ENCODE results near the gene ZYX. TPM values are rescaled to one million over a fixed set of nuclear protein-coding genes. Genes with fewer than 3 reads are reported as not detected.

ZYX gene
- total and polyA plus RNA-seq, 2 of the 13 experiments (the other 11 are each of a cell fraction or from before 2014, with no cell fraction given), result 9.9 to 13.7 TPM

DNA sequence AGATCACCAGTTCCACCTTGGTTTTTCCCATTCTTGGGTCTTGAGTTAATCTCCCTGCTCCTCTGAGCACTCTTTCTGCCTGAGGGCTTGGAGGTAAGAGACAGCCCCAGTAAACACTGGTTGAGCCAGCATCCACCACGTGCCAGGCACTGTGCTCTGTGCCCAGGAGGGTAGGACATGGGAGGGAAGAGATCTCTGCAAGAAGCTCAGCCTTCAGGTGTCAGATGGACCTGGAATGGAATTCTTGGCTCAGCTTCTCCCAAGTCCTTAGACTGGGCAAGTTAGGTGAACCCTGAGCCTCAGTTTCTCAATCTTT is 2.5 kb downstream of the ZYX start:
- no peak overlapping the region for H3K27ac ChIP-seq (ENCODE audit: extremely low read length, insufficient read depth, low read length)
- peaks cover 70% of the 10 kb centered on the region for H3K4me1 ChIP-seq (ENCODE audit: insufficient read depth, low read length)
- no peak overlapping the region for H3K4me2 ChIP-seq (ENCODE audit: low read depth, low read length)
- no peak overlapping the region for H3K9ac ChIP-seq (ENCODE audit: insufficient read depth, low read depth, low read length)
- no peak for ATAC-seq
- no peaks in the 10 kb centered on the region for H3K27me3 ChIP-seq (ENCODE audit: control insufficient read depth in 1 of 2, insufficient read depth in 2 of 2, low read length in 2 of 2)
- H3K36me3 ChIP-seq (replicated peaks in 1 of 2; ENCODE audit: control insufficient read depth in 1 of 2, insufficient read depth in 2 of 2, low read length in 2 of 2), result peaks cover 4 to 11% of the 10 kb centered on the region in 2 experiments; a peak in 4 of 5 replicates
- BruUV-seq (replicated peaks), result no TSS peak
- POLR2A ChIA-PET, result interaction anchor here (1.8 to 4.0 kb wide), 2 partner anchors 10 to 12 kb away, joined by 15 to 20 read pairs; no protein-coding TSS in a partner anchor
- in situ Hi-C loops (cut with HindIII; ENCODE audit: extremely low pct_ligation_motif_present, low pct_unique_long_range_greater_than_20kb) (loop anchor here (5.0 to 25.0 kb wide), 2 partner anchors 34 to 529 kb away; partner anchors contain the start of gene TCAF1), intact Hi-C loops (cut with micrococcal nuclease; ENCODE audit: unreplicated experiment) (no loop called here)
- H3K9me3 ChIP-seq (ENCODE audit: low read length), result no peaks in the 10 kb centered on the region
- FAIRE-seq, result no peak
- peaks cover 12% of the 10 kb centered on the region for H3K79me2 ChIP-seq (ENCODE audit: insufficient read depth, low read length)
- CTCF ChIA-PET (ENCODE audit: low intra/inter-chr PET ratio, low total read pairs), result no interaction called here
- no peak overlapping the region for H2AFZ ChIP-seq (ENCODE audit: low read length)
- DNase-seq (ENCODE audit: low spot score), result no peak
- peaks cover 9% of the 10 kb centered on the region; the same call in 1 of the 2 replicates for H4K20me1 ChIP-seq (ENCODE audit: insufficient read depth, low read length)
- H3K4me3 ChIP-seq (replicated peaks in 1 of 3; ENCODE audit: insufficient read depth in 1 of 3, low read depth in 2 of 3, low read length in 3 of 3), result no peak overlapping the region
- no CpG with 5 or more reads among the region's 1 CpG for WGBS (ENCODE audit: low lambda C conversion rate)
- TF ChIP-seq, protein P1, sequence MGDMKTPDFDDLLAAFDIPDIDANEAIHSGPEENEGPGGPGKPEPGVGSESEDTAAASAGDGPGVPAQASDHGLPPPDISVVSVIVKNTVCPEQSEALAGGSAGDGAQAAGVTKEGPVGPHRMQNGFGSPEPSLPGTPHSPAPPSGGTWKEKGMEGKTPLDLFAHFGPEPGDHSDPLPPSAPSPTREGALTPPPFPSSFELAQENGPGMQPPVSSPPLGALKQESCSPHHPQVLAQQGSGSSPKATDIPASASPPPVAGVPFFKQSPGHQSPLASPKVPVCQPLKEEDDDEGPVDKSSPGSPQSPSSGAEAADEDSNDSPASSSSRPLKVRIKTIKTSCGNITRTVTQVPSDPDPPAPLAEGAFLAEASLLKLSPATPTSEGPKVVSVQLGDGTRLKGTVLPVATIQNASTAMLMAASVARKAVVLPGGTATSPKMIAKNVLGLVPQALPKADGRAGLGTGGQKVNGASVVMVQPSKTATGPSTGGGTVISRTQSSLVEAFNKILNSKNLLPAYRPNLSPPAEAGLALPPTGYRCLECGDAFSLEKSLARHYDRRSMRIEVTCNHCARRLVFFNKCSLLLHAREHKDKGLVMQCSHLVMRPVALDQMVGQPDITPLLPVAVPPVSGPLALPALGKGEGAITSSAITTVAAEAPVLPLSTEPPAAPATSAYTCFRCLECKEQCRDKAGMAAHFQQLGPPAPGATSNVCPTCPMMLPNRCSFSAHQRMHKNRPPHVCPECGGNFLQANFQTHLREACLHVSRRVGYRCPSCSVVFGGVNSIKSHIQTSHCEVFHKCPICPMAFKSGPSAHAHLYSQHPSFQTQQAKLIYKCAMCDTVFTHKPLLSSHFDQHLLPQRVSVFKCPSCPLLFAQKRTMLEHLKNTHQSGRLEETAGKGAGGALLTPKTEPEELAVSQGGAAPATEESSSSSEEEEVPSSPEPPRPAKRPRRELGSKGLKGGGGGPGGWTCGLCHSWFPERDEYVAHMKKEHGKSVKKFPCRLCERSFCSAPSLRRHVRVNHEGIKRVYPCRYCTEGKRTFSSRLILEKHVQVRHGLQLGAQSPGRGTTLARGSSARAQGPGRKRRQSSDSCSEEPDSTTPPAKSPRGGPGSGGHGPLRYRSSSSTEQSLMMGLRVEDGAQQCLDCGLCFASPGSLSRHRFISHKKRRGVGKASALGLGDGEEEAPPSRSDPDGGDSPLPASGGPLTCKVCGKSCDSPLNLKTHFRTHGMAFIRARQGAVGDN (CRISPR knock-in tag; IDR thresholded peaks at IDR 0.05), result no peak
- no peak for TF ChIP-seq ADNP (CRISPR knock-in tag; IDR thresholded peaks at IDR 0.05)
- TF ChIP-seq ZC3H4 (CRISPR knock-in tag; IDR thresholded peaks at IDR 0.05; ENCODE audit: borderline replicate concordance), result no peak
- no peak for TF ChIP-seq ZNF550 (CRISPR knock-in tag; IDR thresholded peaks at IDR 0.05; ENCODE audit: borderline replicate concordance)
- TF ChIP-seq ZNF652 (CRISPR knock-in tag; IDR thresholded peaks at IDR 0.05; ENCODE audit: borderline replicate concordance, low read depth), result no peak
- TF ChIP-seq REXO4 (CRISPR knock-in tag; IDR thresholded peaks at IDR 0.05; ENCODE audit: borderline replicate concordance), result no peak
- TF ChIP-seq, protein P2, sequence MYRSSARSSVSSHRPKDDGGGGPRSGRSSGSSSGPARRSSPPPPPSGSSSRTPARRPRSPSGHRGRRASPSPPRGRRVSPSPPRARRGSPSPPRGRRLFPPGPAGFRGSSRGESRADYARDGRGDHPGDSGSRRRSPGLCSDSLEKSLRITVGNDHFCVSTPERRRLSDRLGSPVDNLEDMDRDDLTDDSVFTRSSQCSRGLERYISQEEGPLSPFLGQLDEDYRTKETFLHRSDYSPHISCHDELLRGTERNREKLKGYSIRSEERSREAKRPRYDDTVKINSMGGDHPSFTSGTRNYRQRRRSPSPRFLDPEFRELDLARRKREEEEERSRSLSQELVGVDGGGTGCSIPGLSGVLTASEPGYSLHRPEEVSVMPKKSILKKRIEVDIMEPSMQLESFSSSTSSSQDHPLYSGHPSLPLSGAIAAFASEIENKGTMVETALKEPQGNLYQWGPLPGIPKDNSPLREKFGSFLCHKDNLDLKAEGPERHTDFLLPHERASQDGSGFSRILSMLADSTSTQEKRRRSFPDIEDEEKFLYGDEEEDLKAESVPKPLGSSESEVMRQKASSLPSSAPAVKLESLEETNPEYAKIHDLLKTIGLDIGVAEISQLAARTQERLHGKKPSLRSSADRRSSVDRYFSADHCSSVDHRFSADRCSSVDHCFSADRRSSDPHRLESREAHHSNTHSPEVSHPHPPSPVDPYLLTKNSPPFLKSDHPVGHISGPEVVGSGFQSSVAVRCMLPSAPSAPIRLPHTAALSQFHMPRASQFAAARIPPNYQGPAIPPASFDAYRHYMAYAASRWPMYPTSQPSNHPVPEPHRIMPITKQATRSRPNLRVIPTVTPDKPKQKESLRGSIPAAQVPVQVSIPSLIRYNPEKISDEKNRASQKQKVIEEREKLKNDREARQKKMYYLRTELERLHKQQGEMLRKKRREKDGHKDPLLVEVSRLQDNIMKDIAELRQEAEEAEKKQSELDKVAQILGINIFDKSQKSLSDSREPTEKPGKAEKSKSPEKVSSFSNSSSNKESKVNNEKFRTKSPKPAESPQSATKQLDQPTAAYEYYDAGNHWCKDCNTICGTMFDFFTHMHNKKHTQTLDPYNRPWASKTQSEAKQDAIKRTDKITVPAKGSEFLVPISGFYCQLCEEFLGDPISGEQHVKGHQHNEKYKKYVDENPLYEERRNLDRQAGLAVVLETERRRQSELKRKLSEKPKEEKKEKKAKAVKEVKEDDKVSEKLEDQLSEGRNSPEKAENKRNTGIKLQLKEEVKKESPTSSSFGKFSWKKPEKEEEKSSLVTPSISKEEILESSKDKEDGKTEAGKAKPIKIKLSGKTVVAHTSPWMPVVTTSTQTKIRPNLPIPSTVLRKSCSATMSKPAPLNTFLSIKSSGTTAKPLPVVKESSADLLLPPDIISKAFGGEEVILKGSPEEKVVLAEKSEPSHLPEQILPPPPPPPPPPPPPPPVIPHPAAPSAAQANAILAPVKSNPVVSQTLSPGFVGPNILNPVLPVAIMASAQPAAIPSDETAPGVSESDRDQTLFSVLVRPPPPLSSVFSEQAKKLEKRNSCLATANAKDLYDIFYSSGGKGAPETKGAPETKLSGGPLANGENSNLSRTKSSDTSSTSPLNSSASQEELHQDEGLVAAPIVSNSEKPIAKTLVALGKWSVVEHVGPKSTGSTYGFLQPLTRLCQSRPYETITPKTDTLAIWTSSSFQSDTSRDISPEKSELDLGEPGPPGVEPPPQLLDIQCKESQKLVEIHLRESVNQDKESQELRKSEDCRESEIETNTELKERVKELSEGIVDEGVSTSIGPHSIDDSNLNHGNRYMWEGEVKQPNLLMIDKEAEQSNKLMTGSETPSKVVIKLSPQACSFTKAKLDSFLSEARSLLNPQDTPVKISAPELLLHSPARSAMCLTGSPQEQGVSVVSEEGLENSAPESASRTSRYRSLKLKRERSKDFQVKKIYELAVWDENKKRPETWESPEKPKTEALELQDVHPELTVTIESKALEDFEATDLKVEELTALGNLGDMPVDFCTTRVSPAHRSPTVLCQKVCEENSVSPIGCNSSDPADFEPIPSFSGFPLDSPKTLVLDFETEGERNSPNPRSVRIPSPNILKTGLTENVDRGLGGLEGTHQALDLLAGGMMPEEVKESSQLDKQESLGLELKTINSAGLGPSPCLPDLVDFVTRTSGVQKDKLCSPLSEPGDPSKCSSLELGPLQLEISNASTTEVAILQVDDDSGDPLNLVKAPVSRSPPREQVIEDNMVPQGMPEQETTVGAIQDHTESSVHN (CRISPR knock-in tag; IDR thresholded peaks at IDR 0.05), result no peak
- no peak for TF ChIP-seq ZNF546 (CRISPR knock-in tag; conservative IDR thresholded peaks at IDR 0.05)
- TF ChIP-seq MBD4 (IDR thresholded peaks at IDR 0.05; ENCODE audit: borderline replicate concordance, low read length), result no peak

All from HepG2 (cell line).